Trophoblast cell (in vitro differentiated cells and primary cell): ENCODE measurements around the gene RBM44.

Source experiments
- DNase-seq, 2 donors: peaks; one replicate each; pipeline ENCODE4 v3.0.0-alpha.2; 2016
- H2AFZ ChIP-seq: 2 replicates; pipeline ENCODE4 v1.6.1; 2013; ENCODE audit warnings: low read length, moderate library complexity, mild to moderate bottlenecking; ENCODE audit not compliant: insufficient read depth, poor library complexity
- H2AK5ac ChIP-seq: 2 replicates; pipeline ENCODE4 v1.6.1; 2013; ENCODE audit warnings: mild to moderate bottlenecking, low read length
- H2BK120ac ChIP-seq: 2 replicates; pipeline ENCODE4 v1.6.1; 2013; ENCODE audit warnings: low read length, mild to moderate bottlenecking, moderate library complexity; ENCODE audit not compliant: insufficient read depth, poor library complexity
- H2BK12ac ChIP-seq: 2 replicates; pipeline ENCODE4 v1.6.1; 2013; ENCODE audit warnings: mild to moderate bottlenecking, low read length, moderate library complexity
- H2BK5ac ChIP-seq: 2 replicates; pipeline ENCODE4 v1.6.1; 2013; ENCODE audit warnings: low read length, low read depth, moderate library complexity, mild to moderate bottlenecking; ENCODE audit not compliant: poor library complexity
- H3K14ac ChIP-seq: 2 replicates; pipeline ENCODE4 v1.6.1; 2013; ENCODE audit warnings: mild to moderate bottlenecking, low read length
- H3K18ac ChIP-seq: 2 replicates; pipeline ENCODE4 v1.6.1; 2013; ENCODE audit warnings: mild to moderate bottlenecking, low read length
- H3K23ac ChIP-seq: 2 replicates; pipeline ENCODE4 v1.6.1; 2013; ENCODE audit warnings: low read length
- H3K27ac ChIP-seq: 2 replicates; pipeline ENCODE4 v1.5.1; 2013; ENCODE audit warnings: low read depth, mild to moderate bottlenecking, inconsistent platforms, low read length, moderate library complexity
- H3K27me3 ChIP-seq: 2 replicates; pipeline ENCODE4 v1.6.1; 2013; ENCODE audit warnings: inconsistent platforms, mild to moderate bottlenecking, low read length, moderate library complexity; ENCODE audit not compliant: insufficient read depth
- H3K36me3 ChIP-seq, 2 experiments: 1 replicate in 1 of 2; 2 replicates in 1 of 2; pipeline ENCODE4 v1.6.1; 2013; ENCODE audit warnings: low read length in 2 of 2, mild to moderate bottlenecking in 2 of 2, moderate library complexity in 1 of 2; ENCODE audit not compliant: insufficient read depth in 2 of 2, control insufficient read depth in 1 of 2
- H3K4ac ChIP-seq: 2 replicates; pipeline ENCODE4 v1.6.1; 2013; ENCODE audit warnings: low read depth, mild to moderate bottlenecking, low read length, moderate library complexity
- H3K4me1 ChIP-seq, 2 experiments: 1 replicate in 1 of 2; 2 replicates in 1 of 2; pipeline ENCODE4 v1.6.1; 2013; ENCODE audit warnings: low read length in 2 of 2, mild to moderate bottlenecking in 2 of 2, moderate library complexity in 1 of 2; ENCODE audit not compliant: insufficient read depth in 2 of 2, control insufficient read depth in 1 of 2
- H3K4me2 ChIP-seq: 2 replicates; pipeline ENCODE4 v1.6.1; 2013; ENCODE audit warnings: inconsistent platforms, mild to moderate bottlenecking, low read length, moderate library complexity
- H3K4me3 ChIP-seq: 2 replicates; pipeline ENCODE4 v1.5.1; 2013; ENCODE audit warnings: mild to moderate bottlenecking, low read depth, low read length, inconsistent platforms
- H3K79me1 ChIP-seq: one replicate; pipeline ENCODE4 v1.6.1; 2013; ENCODE audit warnings: low read length
- H3K79me2 ChIP-seq: 2 replicates; pipeline ENCODE4 v1.6.1; 2013; ENCODE audit warnings: low read length, mild to moderate bottlenecking; ENCODE audit not compliant: control insufficient read depth, insufficient read depth, poor library complexity
- H3K9ac ChIP-seq: 2 replicates; pipeline ENCODE4 v1.6.1; 2013; ENCODE audit warnings: mild to moderate bottlenecking, low read length
- H3K9me3 ChIP-seq: 2 replicates; pipeline ENCODE4 v1.6.1; 2013; ENCODE audit warnings: low read depth, mild to moderate bottlenecking, control low read depth, inconsistent platforms, low read length; ENCODE audit not compliant: insufficient read depth
- H4K12ac ChIP-seq: 2 replicates; pipeline ENCODE4 v1.6.1; 2013; ENCODE audit warnings: low read depth, mild to moderate bottlenecking, low read length, moderate library complexity
- H4K8ac ChIP-seq: 2 replicates; pipeline ENCODE4 v1.6.1; 2013; ENCODE audit warnings: low read depth, mild to moderate bottlenecking, low read length, moderate library complexity
- H4K91ac ChIP-seq: one replicate; pipeline ENCODE4 v1.6.1; 2013; ENCODE audit warnings: low read depth, mild to moderate bottlenecking, low read length, moderate library complexity
- WGBS: extraction: QIAGEN DNeasy Blood & Tissue Kit; methylation state at CpG from one replicate; pipeline ENCODE4 v1.1.7; 2013; ENCODE audit warnings: missing lambda C conversion rate; ENCODE audit not compliant: insufficient read length, insufficient coverage; ENCODE audit errors: extremely low coverage; 5-methylcytosine and 5-hydroxymethylcytosine counted together

Gene RBM44

GRCh38 chr2:237870126-237870525, 71.5 kb downstream of the RBM44 start:
- Histone ChIP-seq H3K4me3 (no peak overlapping the region), H3K4ac (no peak overlapping the region), H2AFZ (no peak overlapping the region), H3K79me1 (peaks cover 45% of the 10 kb centered on the region), H3K23ac (no peak overlapping the region), H3K79me2 (peaks cover 4% of the 10 kb centered on the region), H4K12ac (no peak overlapping the region), H2BK5ac (no peak overlapping the region), H3K9me3 (peaks cover 5% of the 10 kb centered on the region), H2BK12ac (peak overlapping the region; percentile 59), H3K4me1 (peaks cover 50 to 65% of the 10 kb centered on the region in 2 experiments), H3K4me2 (no peak overlapping the region), H3K27me3 (no peaks in the 10 kb centered on the region), H4K8ac (no peak overlapping the region), H3K18ac (no peak overlapping the region), H2BK120ac (no peak overlapping the region), H3K14ac (no peak overlapping the region), H3K36me3 (no peaks in the 10 kb centered on the region), H3K27ac (no peak overlapping the region), H3K9ac (no peak overlapping the region), H4K91ac (peak overlapping the region; percentile 76), H2AK5ac (no peak overlapping the region)
- WGBS: no CpG with 5 or more reads among the region's 11 CpGs
- DNase-seq: no peak

GRCh38 chr2:237870754-237871651, 72.4 kb downstream of the RBM44 start:
- Histone ChIP-seq H3K14ac (peak overlapping the region; percentile 87), H4K91ac (peak overlapping the region; percentile 93), H3K4ac (peak overlapping the region; percentile 44), H3K79me1 (peaks cover 38% of the 10 kb centered on the region), H2AFZ (peak overlapping the region; percentile 72), H3K4me2 (peak overlapping the region; percentile 6), H3K18ac (peak overlapping the region; percentile 49), H3K23ac (no peak overlapping the region), H3K4me1 (peaks cover 45 to 62% of the 10 kb centered on the region in 2 experiments), H3K36me3 (no peaks in the 10 kb centered on the region), H3K9ac (no peak overlapping the region), H2BK12ac (peak overlapping the region; percentile 93), H2AK5ac (peak overlapping the region; percentile 64), H2BK5ac (peak overlapping the region; percentile 84), H3K79me2 (peaks cover 3% of the 10 kb centered on the region), H4K12ac (no peak overlapping the region), H3K27me3 (no peaks in the 10 kb centered on the region), H3K27ac (peak overlapping the region; percentile 58), H4K8ac (peak overlapping the region; percentile 21), H3K9me3 (peaks cover 5% of the 10 kb centered on the region), H3K4me3 (no peak overlapping the region), H2BK120ac (peak overlapping the region; percentile 81)
- DNase-seq: no peak
- no CpG with 5 or more reads among the region's 23 CpGs for WGBS

- no peak overlapping the region for H3K27ac ChIP-seq
- H2AK5ac ChIP-seq: peak overlapping the region; percentile 86
- DNase-seq: no peak
- H3K4me3 ChIP-seq: no peak overlapping the region
- H2BK5ac ChIP-seq: peak overlapping the region; percentile 18
- peak overlapping the region; percentile 49 for H3K4ac ChIP-seq
- peaks cover 42 to 52% of the 10 kb centered on the region in 2 experiments for H3K4me1 ChIP-seq
- no peaks in the 10 kb centered on the region for H3K27me3 ChIP-seq
- no peaks in the 10 kb centered on the region for H3K36me3 ChIP-seq
- H3K18ac ChIP-seq: peak overlapping the region; percentile 16
- H2AFZ ChIP-seq: no peak overlapping the region
- peak overlapping the region; percentile 81 for H2BK12ac ChIP-seq
- H3K14ac ChIP-seq: peak overlapping the region; percentile 55
- H4K8ac ChIP-seq: no peak overlapping the region
- no peak overlapping the region for H3K4me2 ChIP-seq
- H3K9me3 ChIP-seq: peaks cover 5% of the 10 kb centered on the region
- no peak overlapping the region for H3K9ac ChIP-seq
- no peak overlapping the region for H3K23ac ChIP-seq
- peak overlapping the region; percentile 77 for H4K91ac ChIP-seq
- H2BK120ac ChIP-seq: no peak overlapping the region
- peaks cover 28% of the 10 kb centered on the region for H3K79me1 ChIP-seq
- H4K12ac ChIP-seq: no peak overlapping the region
- no CpG with 5 or more reads among the region's 19 CpGs for WGBS
- peaks cover 2% of the 10 kb centered on the region for H3K79me2 ChIP-seq
Measured at GRCh38 chr2:237872178-237872887, 73.8 kb downstream of the RBM44 start.

GRCh38 chr2:237873421-237873831, 74.8 kb downstream of the RBM44 start:
- Histone ChIP-seq H3K4me3 (no peak overlapping the region), H4K12ac (no peak overlapping the region), H2BK120ac (peak overlapping the region; percentile 6), H3K9me3 (peaks cover 5% of the 10 kb centered on the region), H2BK5ac (no peak overlapping the region), H3K4me1 (peaks cover 39 to 47% of the 10 kb centered on the region in 2 experiments), H2AFZ (no peak overlapping the region), H3K79me1 (peaks cover 26% of the 10 kb centered on the region), H2BK12ac (peak overlapping the region; percentile 19), H3K27me3 (no peaks in the 10 kb centered on the region), H3K4ac (no peak overlapping the region), H4K8ac (no peak overlapping the region), H3K4me2 (no peak overlapping the region), H3K36me3 (no peaks in the 10 kb centered on the region), H3K18ac (no peak overlapping the region), H3K27ac (no peak overlapping the region), H2AK5ac (peak overlapping the region; percentile 56), H3K23ac (no peak overlapping the region), H3K9ac (no peak overlapping the region), H3K14ac (peak overlapping the region; percentile 36), H4K91ac (peak overlapping the region; percentile 60), H3K79me2 (peaks cover 2% of the 10 kb centered on the region)
- WGBS: no CpG with 5 or more reads among the region's 11 CpGs
- no peak for DNase-seq
